Keratinocyte (primary cell): ENCODE results near the gene TMEM37. TPM values are rescaled to one million over a fixed set of nuclear protein-coding genes. Genes with fewer than 3 reads are reported as not detected.

Source experiments
- DNase-seq: peaks from one replicate; pipeline ENCODE4 v3.0.0-alpha.2; 2011; ENCODE audit warnings: low read depth, missing footprints, low spot score
- FAIRE-seq: peaks from 2 replicates; lab custom pipeline; 2011; peaks lifted over from hg19 to GRCh38; lab: Jason Lieb, UNC
- H2AFZ ChIP-seq: 2 replicates; pipeline ENCODE4 v1.6.0; 2012; ENCODE audit warnings: low read length, control low read depth, inconsistent platforms; ENCODE audit not compliant: control insufficient read depth
- H3K27ac ChIP-seq: 2 replicates; pipeline ENCODE4 v1.5.1; 2011; ENCODE audit warnings: low read length; ENCODE audit not compliant: control insufficient read depth, insufficient read depth
- H3K27me3 ChIP-seq: 3 replicates; pipeline ENCODE4 v1.6.0; 2011; ENCODE audit warnings: low read length; ENCODE audit not compliant: control insufficient read depth, insufficient read depth; ENCODE audit errors: extremely low read depth
- H3K36me3 ChIP-seq, 2 experiments: 2 replicates in 1 of 2; 3 replicates in 1 of 2; pipeline ENCODE4 v1.5.1; 2011; ENCODE audit warnings: low read length in 2 of 2, mild to moderate bottlenecking in 1 of 2; ENCODE audit not compliant: control insufficient read depth in 2 of 2, insufficient read depth in 2 of 2; ENCODE audit errors: extremely low read depth in 1 of 2
- H3K4me1 ChIP-seq: 3 replicates; pipeline ENCODE4 v1.5.1; 2011; ENCODE audit warnings: low read length; ENCODE audit not compliant: control insufficient read depth, insufficient read depth; ENCODE audit errors: extremely low read depth
- H3K4me2 ChIP-seq: 3 replicates; pipeline ENCODE4 v1.6.0; 2011; ENCODE audit warnings: low read depth, low read length; ENCODE audit not compliant: control insufficient read depth, insufficient read depth; ENCODE audit errors: extremely low read depth
- H3K4me3 ChIP-seq, 3 experiments: fragments of 200-600 bp in 1 of 3; sonication (generic) in 1 of 3; 2 replicates in 2 of 3; 3 replicates in 1 of 3; pipeline ENCODE4 v1.5.1; 2011 to 2016; ENCODE audit warnings: low read length in 3 of 3, mild to moderate bottlenecking in 3 of 3, control low read depth in 2 of 3, inconsistent platforms in 1 of 3, low read depth in 1 of 3, mixed read lengths in 1 of 3, mixed run types in 1 of 3, moderate library complexity in 1 of 3; ENCODE audit not compliant: control insufficient read depth in 2 of 3, insufficient read depth in 2 of 3; ENCODE audit errors: extremely low read depth in 1 of 3
- H3K79me2 ChIP-seq: 2 replicates; pipeline ENCODE4 v1.6.0; 2012; ENCODE audit warnings: low read length; ENCODE audit not compliant: control insufficient read depth, insufficient read depth
- H3K9ac ChIP-seq: 3 replicates; pipeline ENCODE4 v1.6.0; 2011; ENCODE audit warnings: low read length; ENCODE audit not compliant: control insufficient read depth, insufficient read depth; ENCODE audit errors: extremely low read depth
- H3K9me1 ChIP-seq: 3 replicates; pipeline ENCODE4 v1.6.0; 2011; ENCODE audit warnings: low read length; ENCODE audit not compliant: control insufficient read depth, insufficient read depth; ENCODE audit errors: extremely low read depth
- H3K9me3 ChIP-seq: 2 replicates; pipeline ENCODE4 v1.5.1; 2012; ENCODE audit warnings: low read depth, low read length; ENCODE audit not compliant: control insufficient read depth
- H4K20me1 ChIP-seq: 3 replicates; pipeline ENCODE4 v1.6.0; 2011; ENCODE audit warnings: low read length; ENCODE audit not compliant: control insufficient read depth, insufficient read depth; ENCODE audit errors: extremely low read depth
- CTCF ChIP-seq, 3 experiments: IDR thresholded peaks in 1 of 3; conservative IDR thresholded peaks in 1 of 3; optimal IDR thresholded peaks in 1 of 3; 2 replicates in 2 of 3; 3 replicates in 1 of 3; pipeline versions ENCODE3 to v1.5.1; 2011; ENCODE audit warnings: low read length in 3 of 3, mild to moderate bottlenecking in 3 of 3, moderate library complexity in 2 of 3, control low read depth in 1 of 3, inconsistent platforms in 1 of 3; ENCODE audit not compliant: insufficient read depth in 2 of 3; ENCODE audit errors: extremely low read depth in 1 of 3
- EZH2 ChIP-seq: IDR thresholded peaks from one replicate; pipeline ENCODE4 v1.6.1; 2012; ENCODE audit warnings: inconsistent platforms, mild to moderate bottlenecking, low read length, moderate library complexity
- dilution Hi-C: fragments of 300-500 bp; cut with MboI; formaldehyde crosslinking; loops from one replicate; pipeline ENCODE4 v1.7.0; 2020; ENCODE audit warnings: low sequenced_read_pairs; ENCODE audit not compliant: extremely low pct_ligation_motif_present
- polyA plus RNA-seq, 5 experiments: library from polyadenylated mRNA; depleted of rRNA in 3 of 5; stranded (reverse) in 3 of 5; stranded (forward) in 1 of 5; unstranded in 1 of 5; fragments of >200 nt; gene quantifications; 1 replicate in 1 of 5; 2 replicates in 3 of 5; 3 replicates in 1 of 5; pipeline versions ENCODE4 v1.2.1 to v1.2.3, GENCODE V29; 2011 to 2012; ENCODE audit warnings: missing spikeins in 2 of 5, low read depth in 1 of 5, low replicate concordance in 1 of 5

TMEM37 gene
- polyA plus RNA-seq, 1 donor (not counting 4 experiments of a cell fraction or from before 2014, with no cell fraction given) = 0.18 TPM

GRCh38 chr2:119422360-119423107 lies 9.1 kb upstream of the TMEM37 start:
- Histone ChIP-seq H2AFZ (no peak overlapping the region), H4K20me1 (no peaks in the 10 kb centered on the region), H3K9me3 (peaks cover 3% of the 10 kb centered on the region), H3K27ac (no peak overlapping the region), H3K27me3 (peaks cover 16% of the 10 kb centered on the region), H3K79me2 (no peaks in the 10 kb centered on the region), H3K4me2 (no peak overlapping the region), H3K9ac (no peak overlapping the region), H3K9me1 (no peaks in the 10 kb centered on the region), H3K4me3 (no peak overlapping the region), H3K4me1 (peaks cover 5% of the 10 kb centered on the region), H3K36me3 (no peaks in the 10 kb centered on the region)
- DNase-seq (no peak), FAIRE-seq (no peak)
- no peak for TF ChIP-seq EZH2
- dilution Hi-C loops = no loop called here

GRCh38 chr2:119423108-119423444 lies 8.6 kb upstream of the TMEM37 start:
- FAIRE-seq (no peak), DNase-seq (no peak)
- dilution Hi-C loops = no loop called here
- Histone ChIP-seq H3K9me3 (peaks cover 3% of the 10 kb centered on the region), H3K4me2 (no peak overlapping the region), H3K27ac (no peak overlapping the region), H2AFZ (no peak overlapping the region), H3K9me1 (no peaks in the 10 kb centered on the region), H3K79me2 (no peaks in the 10 kb centered on the region), H3K9ac (no peak overlapping the region), H3K36me3 (no peaks in the 10 kb centered on the region), H3K4me3 (no peak overlapping the region), H3K27me3 (peaks cover 21% of the 10 kb centered on the region), H3K4me1 (peaks cover 5% of the 10 kb centered on the region), H4K20me1 (no peaks in the 10 kb centered on the region)
- TF ChIP-seq CTCF (optimal IDR thresholded peaks at IDR 0.05 in 1 of 3, IDR thresholded peaks at IDR 0.05 in 1 of 3, conservative IDR thresholded peaks at IDR 0.05 in 1 of 3; ENCODE audit: extremely low read depth in 1 of 3, insufficient read depth in 2 of 3, low read length in 3 of 3) (no peak), EZH2 (no peak)

GRCh38 chr2:119423811-119424210 lies 7.8 kb upstream of the TMEM37 start:
- Histone ChIP-seq H3K9me3 (peaks cover 3% of the 10 kb centered on the region), H4K20me1 (no peaks in the 10 kb centered on the region), H3K79me2 (no peaks in the 10 kb centered on the region), H3K9me1 (no peaks in the 10 kb centered on the region), H3K4me1 (peaks cover 5% of the 10 kb centered on the region), H3K27ac (no peak overlapping the region), H3K36me3 (no peaks in the 10 kb centered on the region), H3K4me2 (no peak overlapping the region), H3K27me3 (peaks cover 24% of the 10 kb centered on the region), H3K4me3 (no peak overlapping the region), H3K9ac (no peak overlapping the region), H2AFZ (no peak overlapping the region)
- dilution Hi-C loops = no loop called here
- DNase-seq = no peak
- TF ChIP-seq CTCF (optimal IDR thresholded peaks at IDR 0.05 in 1 of 3, IDR thresholded peaks at IDR 0.05 in 1 of 3, conservative IDR thresholded peaks at IDR 0.05 in 1 of 3; ENCODE audit: extremely low read depth in 1 of 3, insufficient read depth in 2 of 3, low read length in 3 of 3) (no peak), EZH2 (no peak)
- no peak for FAIRE-seq
